Tibial nerve (tissue), 4 donors: Measurements from ENCODE around the gene CDC42SE2.

Experiments used
- EP300 ChIP-seq, 2 donors: sonication (generic); formaldehyde crosslinking; IDR thresholded peaks; one replicate each; pipeline ENCODE4 v1.6.1; 2017; ENCODE audit warnings: antibody characterized with exemption in 2 of 2, mild to moderate bottlenecking in 1 of 2
- TF ChIP-seq, protein P1 (sequence below), 5 experiments: fragments of 200-600 bp in 3 of 5; fragments of 450-650 bp in 2 of 5; sonication (generic) in 3 of 5; IDR thresholded peaks; one replicate each; pipeline ENCODE4 v1.5.1; 2016 to 2019; ENCODE audit warnings: antibody characterized with exemption in 5 of 5, mild to moderate bottlenecking in 3 of 5, moderate library complexity in 2 of 5

DNA sequence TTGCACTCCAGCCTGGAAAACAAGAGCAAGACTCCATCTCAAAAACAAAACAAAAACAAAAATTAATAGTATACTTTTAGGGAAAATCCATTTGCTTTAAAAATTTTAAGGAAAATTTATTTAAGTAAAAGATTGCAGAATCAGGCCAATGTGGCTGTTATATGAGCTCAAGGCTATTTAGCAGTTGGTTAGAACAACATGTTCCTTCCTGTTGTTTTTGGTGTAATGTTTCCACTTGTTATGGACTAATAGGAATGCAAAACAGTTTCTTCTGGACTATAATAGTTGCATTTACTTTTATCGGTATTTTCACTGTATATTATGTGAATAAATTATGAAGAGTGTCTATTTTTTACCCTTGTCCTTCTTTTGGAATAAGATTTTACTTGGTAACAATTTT lies 3.0 kb upstream of the CDC42SE2 start:
- TF ChIP-seq, protein P1, sequence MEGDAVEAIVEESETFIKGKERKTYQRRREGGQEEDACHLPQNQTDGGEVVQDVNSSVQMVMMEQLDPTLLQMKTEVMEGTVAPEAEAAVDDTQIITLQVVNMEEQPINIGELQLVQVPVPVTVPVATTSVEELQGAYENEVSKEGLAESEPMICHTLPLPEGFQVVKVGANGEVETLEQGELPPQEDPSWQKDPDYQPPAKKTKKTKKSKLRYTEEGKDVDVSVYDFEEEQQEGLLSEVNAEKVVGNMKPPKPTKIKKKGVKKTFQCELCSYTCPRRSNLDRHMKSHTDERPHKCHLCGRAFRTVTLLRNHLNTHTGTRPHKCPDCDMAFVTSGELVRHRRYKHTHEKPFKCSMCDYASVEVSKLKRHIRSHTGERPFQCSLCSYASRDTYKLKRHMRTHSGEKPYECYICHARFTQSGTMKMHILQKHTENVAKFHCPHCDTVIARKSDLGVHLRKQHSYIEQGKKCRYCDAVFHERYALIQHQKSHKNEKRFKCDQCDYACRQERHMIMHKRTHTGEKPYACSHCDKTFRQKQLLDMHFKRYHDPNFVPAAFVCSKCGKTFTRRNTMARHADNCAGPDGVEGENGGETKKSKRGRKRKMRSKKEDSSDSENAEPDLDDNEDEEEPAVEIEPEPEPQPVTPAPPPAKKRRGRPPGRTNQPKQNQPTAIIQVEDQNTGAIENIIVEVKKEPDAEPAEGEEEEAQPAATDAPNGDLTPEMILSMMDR (IDR thresholded peaks at IDR 0.05), result no peak
- TF ChIP-seq EP300 (IDR thresholded peaks at IDR 0.05), result no peak
